Psoas muscle (tissue), 8 donors: Measurements from ENCODE around the gene FOXP1. TPM values are rescaled to one million over a fixed set of nuclear protein-coding genes. Genes with fewer than 3 reads are reported as not detected.

Experiments used
- ATAC-seq, 4 donors: fragments of 200-7000 bp; cut with Tn5 transposase; one replicate each; pipeline ENCODE4 v1.9.1; 2020; ENCODE audit warnings: moderate library complexity in 3 of 4, mild to moderate bottlenecking in 2 of 4
- DNase-seq, 2 donors: peaks; one replicate each; pipeline ENCODE4 v3.0.0-alpha.2; 2020
- H3K27ac ChIP-seq: fragments of 200-600 bp; one replicate; pipeline ENCODE4 v1.8.0; 2022
- H3K27me3 ChIP-seq, 3 donors: fragments of 200-600 bp in 1 of 3; one replicate each; pipeline versions ENCODE4 v1.6.1 to v1.8.0; 2013 to 2022; ENCODE audit warnings: low read length in 2 of 3, mild to moderate bottlenecking in 2 of 3, moderate library complexity in 1 of 3; ENCODE audit not compliant: insufficient read depth in 3 of 3
- H3K36me3 ChIP-seq, 2 donors: fragments of 200-600 bp in 1 of 2; one replicate each; pipeline versions ENCODE4 v1.6.1 to v1.8.0; 2013 to 2022; ENCODE audit warnings: low read depth in 1 of 2, mild to moderate bottlenecking in 1 of 2, moderate library complexity in 1 of 2; ENCODE audit not compliant: insufficient read depth in 1 of 2
- H3K4me1 ChIP-seq: fragments of 200-600 bp; one replicate; pipeline ENCODE4 v1.8.0; 2022
- H3K4me3 ChIP-seq: fragments of 200-600 bp; one replicate; pipeline ENCODE4 v1.8.0; 2022; ENCODE audit warnings: mild to moderate bottlenecking
- H3K9me3 ChIP-seq: fragments of 200-600 bp; one replicate; pipeline ENCODE4 v1.8.0; 2022
- CTCF ChIP-seq: fragments of 200-600 bp; IDR thresholded peaks from one replicate; pipeline ENCODE4 v1.8.0; 2022; ENCODE audit warnings: antibody characterized with exemption
- WGBS, 3 donors: extraction: QIAGEN DNeasy Blood & Tissue Kit; methylation state at CpG; one replicate each; pipeline versions ENCODE4 v1.1.6 to v1.1.7; 2013; 5-methylcytosine and 5-hydroxymethylcytosine counted together
- intact Hi-C, 2 donors: fragments of 100-400 bp; cut with DNase I; formaldehyde crosslinking; loops; one replicate each; pipeline versions ENCODE4 v1.11.0 to v1.14.2; 2022
- polyA plus RNA-seq, 3 donors: library from polyadenylated mRNA; stranded (reverse); fragments of 200-250 nt; gene quantifications; one replicate each; pipeline ENCODE4 v1.2.3, GENCODE V29; 2013
- total RNA-seq, 4 donors: library from RNA; stranded (reverse); fragmentation: NEBNext Ultra II Directional in 2 of 4; extraction: Animal tissue kit (Norgen Biotek cat#: 25700) in 2 of 4; gene quantifications; one replicate each; pipeline versions ENCODE4 v1.2.1 to v1.2.4, GENCODE V29; 2021 to 2023
- donor health status: healthy with polysubstance abuse.
- donor health status: DM: no; HTN: no; CAD: no; lungs with moderate emphysema.
- donor health status: Bipolar disorder and iron deficiency.
- donor health status: healthy.
- donor health status: DM: yes; HTN: yes; CAD: no.
- donor health status: DM: no; HTN: no; CAD: no.
- donor health status: DM: no; HTN: no; CAD: no.
- donor health status: DM: yes; HTN: yes; CAD: no.

Gene FOXP1
- total and polyA plus RNA-seq, 7 donors, result 2.6 to 26.4 (median 15.4) TPM

GRCh38 chr3:71051893-71052687 is 531.4 kb downstream of the FOXP1 start:
- TF ChIP-seq CTCF, result no peak
- ATAC-seq, result peak in 1 of 4 donors; percentile 75
- Histone ChIP-seq H3K4me3 (no peak overlapping the region), H3K27me3 (no peaks in the 10 kb centered on the region), H3K4me1 (peaks cover 33% of the 10 kb centered on the region), H3K36me3 (peaks cover 0 to 27% of the 10 kb centered on the region in 2 donors), H3K27ac (no peak overlapping the region), H3K9me3 (no peaks in the 10 kb centered on the region)
- intact Hi-C loops, result no loop called here
- WGBS, 3 donors, result 43 to 45% (median 43%) methylated on average over 7 of the region's 7 CpGs
- no peak for DNase-seq

- H3K4me3 ChIP-seq, result no peak overlapping the region
- H3K4me1 ChIP-seq, result peaks cover 33% of the 10 kb centered on the region
- intact Hi-C loops, result no loop called here
- WGBS, 3 donors, result 63 to 68% (median 63%) methylated on average over 5 of the region's 5 CpGs
- H3K9me3 ChIP-seq, result no peaks in the 10 kb centered on the region
- no peak overlapping the region for H3K27ac ChIP-seq
- DNase-seq (no peak), ATAC-seq (no peak)
- H3K27me3 ChIP-seq, result no peaks in the 10 kb centered on the region
- no peak for TF ChIP-seq CTCF
- H3K36me3 ChIP-seq, result peaks cover 0 to 36% of the 10 kb centered on the region in 2 donors
These were observed 532.3 kb downstream of the FOXP1 start for GRCh38 chr3:71051259-71051595.

- Histone ChIP-seq H3K27me3 (no peaks in the 10 kb centered on the region), H3K4me3 (no peak overlapping the region), H3K36me3 (peaks cover 0 to 41% of the 10 kb centered on the region in 2 donors), H3K9me3 (no peaks in the 10 kb centered on the region), H3K4me1 (peaks cover 33% of the 10 kb centered on the region), H3K27ac (peak overlapping the region; percentile 0)
- WGBS, 3 donors, result 73 to 78% (median 76%) methylated on average over 6 of the region's 6 CpGs
- intact Hi-C loops, result no loop called here
- TF ChIP-seq CTCF, result no peak
- DNase-seq (no peak), ATAC-seq (no peak)
These were observed 532.8 kb downstream of the FOXP1 start for GRCh38 chr3:71050538-71051258.

GRCh38 chr3:71050166-71050537 is 533.4 kb downstream of the FOXP1 start:
- H3K4me3 ChIP-seq, result no peak overlapping the region
- no peaks in the 10 kb centered on the region for H3K27me3 ChIP-seq
- H3K27ac ChIP-seq, result peak overlapping the region; percentile 0
- H3K9me3 ChIP-seq, result no peaks in the 10 kb centered on the region
- no peak for TF ChIP-seq CTCF
- peaks cover 33% of the 10 kb centered on the region for H3K4me1 ChIP-seq
- WGBS, 3 donors, result 52 to 73% (median 69%) methylated on average over 2 of the region's 2 CpGs
- intact Hi-C loops, result no loop called here
- no peak for ATAC-seq
- no peak for DNase-seq
- peaks cover 2 to 46% of the 10 kb centered on the region in 2 donors for H3K36me3 ChIP-seq
